Neutrophil (primary cell): ENCODE measurements around the gene TRHDE.

Experiments used
- H3K27ac ChIP-seq: fragments of 200-600 bp; sonication (generic); 2 replicates; pipeline ENCODE4 v1.5.1; 2016; ENCODE audit warnings: mild to moderate bottlenecking, moderate library complexity
- H3K27me3 ChIP-seq: fragments of 200-600 bp; sonication (generic); 2 replicates; pipeline ENCODE4 v1.6.0; 2016; ENCODE audit warnings: mild to moderate bottlenecking
- H3K36me3 ChIP-seq: fragments of 200-600 bp; sonication (generic); 2 replicates; pipeline ENCODE4 v1.5.1; 2017
- H3K4me1 ChIP-seq, 2 experiments: fragments of 200-600 bp in 1 of 2; sonication (generic) in 1 of 2; 1 replicate in 1 of 2; 2 replicates in 1 of 2; pipeline versions ENCODE4 v1.5.1 to v1.6.1; 2013 to 2016; ENCODE audit warnings: low read depth in 1 of 2, low read length in 1 of 2, mild to moderate bottlenecking in 1 of 2, moderate library complexity in 1 of 2; ENCODE audit not compliant: control insufficient read depth in 1 of 2, insufficient read depth in 1 of 2
- H3K4me3 ChIP-seq, 2 experiments: fragments of 200-600 bp in 1 of 2; sonication (generic) in 1 of 2; 1 replicate in 1 of 2; 2 replicates in 1 of 2; pipeline ENCODE4 v1.5.1; 2013 to 2016; ENCODE audit warnings: low read depth in 1 of 2, low read length in 1 of 2, mild to moderate bottlenecking in 1 of 2, moderate library complexity in 1 of 2
- H3K9me3 ChIP-seq: fragments of 200-600 bp; sonication (generic); 2 replicates; pipeline ENCODE4 v1.5.1; 2016
- CTCF ChIP-seq: fragments of 200-600 bp; sonication (generic); IDR thresholded peaks from 2 replicates; pipeline ENCODE4 v1.5.1; 2016; ENCODE audit warnings: antibody characterized with exemption

Gene TRHDE

DNA sequence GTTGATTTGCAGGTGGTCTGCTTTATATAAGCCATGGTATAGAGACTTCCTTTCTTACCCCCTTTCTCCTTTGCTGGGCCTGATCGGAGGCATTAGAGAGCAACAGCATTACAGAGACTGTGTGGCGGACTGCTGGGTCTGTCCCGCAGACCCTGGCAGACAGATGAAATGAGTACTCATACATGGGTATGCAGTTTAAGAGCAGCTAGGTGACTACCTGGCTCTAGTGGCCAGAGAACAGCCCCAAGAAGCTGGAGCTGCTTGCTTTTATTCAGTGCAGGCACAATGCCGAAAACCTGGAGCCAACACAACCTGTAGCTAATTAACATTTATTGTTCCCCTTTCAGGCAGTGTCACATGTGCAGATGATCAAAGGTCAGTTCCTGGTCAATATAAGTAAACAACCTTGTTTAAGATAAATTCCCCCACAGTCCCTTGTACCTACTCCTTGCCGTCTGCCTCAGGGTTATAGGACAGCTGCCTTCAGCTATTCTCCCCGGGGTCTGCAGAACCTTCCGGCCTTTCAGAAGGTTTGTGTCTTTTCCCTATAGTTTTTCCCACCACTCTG lies 160.0 kb downstream of the TRHDE start:
- Histone ChIP-seq H3K36me3 (no peaks in the 10 kb centered on the region), H3K9me3 (no peaks in the 10 kb centered on the region), H3K27me3 (no peaks in the 10 kb centered on the region), H3K4me1 (no peaks in the 10 kb centered on the region), H3K4me3 (no peak overlapping the region), H3K27ac (no peak overlapping the region)
- TF ChIP-seq CTCF, result no peak

DNA sequence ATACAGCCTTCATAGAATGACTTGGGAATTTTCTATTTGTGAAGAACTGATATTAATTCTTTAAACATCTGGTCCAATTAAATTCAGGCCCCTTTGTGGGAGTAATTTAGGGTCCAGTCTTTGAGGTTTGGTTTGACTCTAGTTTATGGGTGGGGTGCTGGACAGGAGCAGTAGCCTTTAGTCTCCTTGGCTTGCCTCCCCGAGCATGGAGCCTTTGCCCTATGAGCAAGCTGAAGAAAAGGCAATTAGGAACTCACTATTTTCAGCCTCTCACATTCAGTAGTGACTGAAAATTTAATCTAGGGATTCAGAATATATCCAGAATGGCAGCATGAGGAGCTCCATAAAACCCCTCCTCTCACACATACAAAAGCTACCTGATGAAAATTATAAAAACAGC lies 161.1 kb downstream of the TRHDE start:
- Histone ChIP-seq H3K9me3 (no peaks in the 10 kb centered on the region), H3K36me3 (no peaks in the 10 kb centered on the region), H3K4me3 (no peak overlapping the region)

GRCh38 chr12:72434999-72435398 lies 162.8 kb downstream of the TRHDE start:
- no peaks in the 10 kb centered on the region for H3K27me3 ChIP-seq
- H3K4me3 ChIP-seq, result no peak overlapping the region
- H3K9me3 ChIP-seq, result no peaks in the 10 kb centered on the region
- TF ChIP-seq CTCF, result no peak
- H3K36me3 ChIP-seq, result no peaks in the 10 kb centered on the region
- no peaks in the 10 kb centered on the region for H3K4me1 ChIP-seq
- no peak overlapping the region for H3K27ac ChIP-seq

More for the DNA sequence above, 161.1 kb downstream of the TRHDE start:
- no peaks in the 10 kb centered on the region for H3K4me1 ChIP-seq
- H3K27ac ChIP-seq, result no peak overlapping the region
- TF ChIP-seq CTCF, result no peak
- no peaks in the 10 kb centered on the region for H3K27me3 ChIP-seq

DNA sequence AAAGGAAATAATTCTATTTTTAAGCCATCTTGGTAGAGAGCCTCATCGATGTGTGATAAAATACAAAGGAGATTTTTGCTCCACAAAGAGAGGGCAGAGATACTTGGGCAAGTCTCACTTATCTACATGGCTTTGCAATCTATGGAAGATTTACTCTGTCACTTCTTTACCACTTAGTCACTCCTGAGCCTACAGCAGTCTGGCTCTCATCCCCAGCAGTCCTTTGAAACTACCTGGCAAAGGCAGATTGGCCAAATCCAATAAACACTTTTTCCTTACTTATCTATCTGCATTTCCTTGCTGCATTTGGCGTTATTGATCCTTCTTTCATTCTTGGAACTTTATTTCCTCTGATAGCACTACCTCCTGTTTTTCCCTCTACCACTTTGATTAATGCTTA lies 170.0 kb downstream of the TRHDE start:
- H3K36me3 ChIP-seq, result no peaks in the 10 kb centered on the region
- H3K27ac ChIP-seq, result no peak overlapping the region
- no peak overlapping the region for H3K4me3 ChIP-seq
- H3K4me1 ChIP-seq, result no peaks in the 10 kb centered on the region
- no peaks in the 10 kb centered on the region for H3K27me3 ChIP-seq
- TF ChIP-seq CTCF, result no peak
- H3K9me3 ChIP-seq, result no peaks in the 10 kb centered on the region

- Histone ChIP-seq H3K9me3 (no peaks in the 10 kb centered on the region), H3K4me1 (no peaks in the 10 kb centered on the region)
These were observed 172.0 kb downstream of the TRHDE start for GRCh38 chr12:72444125-72444524.

More at GRCh38 chr12:72444125-72444524, 172.0 kb downstream of the TRHDE start:
- Histone ChIP-seq H3K36me3 (no peaks in the 10 kb centered on the region), H3K27me3 (no peaks in the 10 kb centered on the region), H3K4me3 (no peak overlapping the region), H3K27ac (no peak overlapping the region)
- no peak for TF ChIP-seq CTCF
